Hepatic stellate cell (primary cell): Measurements from ENCODE around the gene PRKCH.
A peak's percentile ranks its signal among the peaks of the same experiment; 100 is the strongest.
"Not testable (repeated sequence)": the region's sequence is repeated elsewhere in the genome, so short reads cannot be mapped to it uniquely, and the experiment has no call there.

Experiments
- DNase-seq: peaks from one replicate; pipeline ENCODE4 v3.0.0; 2011; ENCODE audit warnings: low spot score

The PRKCH gene

GRCh38 chr14:61516118-61516743, 194.9 kb downstream of the PRKCH start:
- no peak for DNase-seq

DNA sequence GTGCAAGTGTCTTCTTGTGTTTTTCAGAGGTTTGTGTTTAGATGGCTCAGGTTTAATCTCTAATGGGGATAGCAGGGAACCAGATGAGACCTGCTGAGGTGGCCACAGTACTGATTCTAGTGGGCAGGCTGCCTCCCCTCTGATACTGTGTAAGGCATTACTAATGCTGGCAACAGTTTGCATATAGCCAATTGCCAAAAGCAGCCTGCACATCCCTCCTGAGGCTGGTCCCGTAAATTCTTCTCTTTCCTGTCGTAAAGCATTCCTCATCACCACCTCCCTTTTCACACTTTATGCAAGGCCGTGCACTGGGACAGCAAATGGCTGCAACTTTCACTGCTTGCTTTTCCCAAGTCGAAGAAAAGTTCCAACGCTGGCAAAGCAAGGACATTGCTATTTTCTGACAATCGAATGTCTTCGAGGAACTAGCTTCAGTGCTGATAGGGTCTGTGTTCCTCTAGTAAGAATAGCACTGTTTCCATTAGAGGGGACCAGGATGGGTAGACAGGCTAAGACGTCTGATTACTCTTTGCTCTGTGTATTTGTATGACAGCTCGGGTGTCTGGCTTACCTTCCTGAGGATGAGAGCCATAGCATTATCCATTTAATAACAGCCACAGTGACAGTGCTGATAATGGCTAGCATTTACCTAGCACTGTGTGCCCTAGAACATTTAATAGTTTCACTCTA, 195.7 kb downstream of the PRKCH start:
- no peak for DNase-seq

DNA sequence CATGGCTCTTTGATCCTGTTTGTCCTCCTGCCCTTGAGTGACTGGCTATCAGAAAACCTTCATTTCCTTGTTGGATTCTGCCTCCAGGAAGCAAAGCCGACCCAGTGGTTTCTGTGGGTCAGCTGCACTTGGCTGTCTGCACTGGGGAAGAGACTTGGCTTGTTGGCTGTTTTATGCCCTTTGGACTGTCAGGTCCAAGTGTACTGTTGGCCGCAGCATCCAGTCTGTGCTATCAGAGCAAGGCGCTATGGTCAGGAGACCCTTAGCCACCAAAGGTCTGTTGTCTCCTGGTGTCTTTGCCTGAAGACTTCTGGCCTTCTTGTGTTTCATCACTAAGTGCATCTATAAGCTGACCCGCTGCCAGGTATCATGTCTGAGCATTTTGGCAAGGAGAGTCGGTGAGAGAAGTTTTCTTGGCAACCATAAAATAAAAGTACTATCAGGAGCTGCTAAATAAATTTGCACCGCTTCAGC, 196.6 kb downstream of the PRKCH start:
- no peak for DNase-seq

GRCh38 chr14:61518403-61518802, 197.0 kb downstream of the PRKCH start:
- no peak for DNase-seq

DNA sequence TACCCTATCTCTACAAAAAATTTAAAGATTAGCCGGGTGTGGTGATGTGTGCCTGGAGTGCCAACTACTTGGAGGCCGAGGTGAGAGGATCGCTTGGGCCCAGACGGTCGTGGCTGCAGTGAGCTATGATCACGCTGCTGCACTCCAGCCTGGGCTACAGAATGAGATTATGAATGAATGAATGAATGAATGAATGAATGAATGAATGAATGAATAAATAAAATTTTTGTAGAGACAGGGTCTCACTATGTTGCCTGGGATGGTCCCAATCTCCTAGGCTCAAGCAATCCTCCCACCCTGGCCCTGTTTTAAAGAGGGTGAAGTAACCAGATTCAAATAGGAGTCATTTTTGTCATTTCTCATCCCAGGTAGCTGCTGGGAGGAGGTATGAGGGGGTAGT, 197.7 kb downstream of the PRKCH start:
- no peak for DNase-seq

GRCh38 chr14:61519735-61520134, 198.4 kb downstream of the PRKCH start:
- DNase-seq = no peak

DNA sequence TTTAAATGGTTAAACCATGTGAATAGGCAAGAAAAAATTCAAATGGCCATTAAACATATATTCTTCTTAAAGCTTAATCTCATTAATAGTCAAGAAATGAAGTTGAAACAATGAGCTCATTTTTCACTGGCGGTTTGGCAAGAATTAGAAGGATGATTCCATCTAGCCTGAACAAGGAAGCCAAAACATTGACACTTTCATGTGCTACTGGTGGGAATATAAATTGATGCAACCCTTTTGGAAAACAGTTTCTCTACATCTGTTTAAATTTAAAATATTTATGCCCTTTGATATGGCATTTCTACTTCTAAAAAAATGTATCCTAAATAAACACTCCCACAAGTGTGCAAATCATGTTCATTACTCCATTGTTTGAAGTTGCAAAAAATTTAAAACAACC, 199.2 kb downstream of the PRKCH start:
- DNase-seq = no peak

DNA sequence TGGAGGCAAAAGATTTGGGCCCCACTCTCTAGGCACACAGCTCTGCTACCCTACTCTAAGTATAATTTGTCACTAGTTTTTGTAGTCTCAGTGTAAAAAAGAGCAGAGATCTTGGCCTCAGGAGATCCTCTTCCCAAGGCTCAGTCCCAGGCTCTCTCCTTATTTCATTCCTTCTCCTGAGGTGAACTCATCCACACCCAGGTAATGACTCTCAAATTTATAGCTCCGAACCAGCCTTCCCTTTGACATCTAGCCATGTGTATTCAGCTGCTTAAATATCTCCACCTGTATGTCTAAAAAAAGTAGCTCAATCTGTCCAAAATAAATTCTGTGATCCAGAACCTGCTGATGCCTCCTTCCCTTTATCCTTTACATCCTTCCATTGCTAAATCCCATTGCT, 200.4 kb downstream of the PRKCH start:
- DNase-seq = no peak

- DNase-seq = no peak
These were observed 202.4 kb downstream of the PRKCH start for GRCh38 chr14:61523751-61524150.

DNA sequence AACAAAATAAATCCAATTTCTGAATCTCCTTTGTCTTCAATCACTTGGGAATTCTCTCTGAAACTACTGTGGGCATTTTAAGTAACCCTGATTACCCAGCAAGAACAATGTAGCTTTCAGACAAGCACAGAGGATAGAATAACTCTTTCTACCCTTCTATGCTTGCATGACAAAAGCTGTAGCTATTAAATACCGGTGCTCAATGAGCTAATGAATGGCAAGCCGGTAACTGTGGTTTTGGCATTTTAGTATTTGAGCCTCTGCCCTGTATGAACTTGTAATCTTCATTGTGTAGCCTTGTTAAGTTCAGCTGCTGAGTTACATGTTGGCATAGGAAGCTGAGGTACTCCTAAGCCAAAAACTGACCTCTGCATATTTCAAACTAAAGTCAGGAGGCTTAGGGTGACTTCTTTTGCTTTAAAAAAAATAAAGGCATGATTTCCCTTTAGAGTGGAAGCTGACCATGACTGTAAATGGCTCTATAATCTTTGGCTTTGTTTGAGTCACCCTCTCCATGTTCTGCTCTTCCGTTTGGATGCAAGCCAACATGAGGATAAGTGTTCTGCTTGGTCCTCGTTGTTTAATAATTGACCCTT, 202.9 kb downstream of the PRKCH start:
- DNase-seq = peak; percentile 43

DNA sequence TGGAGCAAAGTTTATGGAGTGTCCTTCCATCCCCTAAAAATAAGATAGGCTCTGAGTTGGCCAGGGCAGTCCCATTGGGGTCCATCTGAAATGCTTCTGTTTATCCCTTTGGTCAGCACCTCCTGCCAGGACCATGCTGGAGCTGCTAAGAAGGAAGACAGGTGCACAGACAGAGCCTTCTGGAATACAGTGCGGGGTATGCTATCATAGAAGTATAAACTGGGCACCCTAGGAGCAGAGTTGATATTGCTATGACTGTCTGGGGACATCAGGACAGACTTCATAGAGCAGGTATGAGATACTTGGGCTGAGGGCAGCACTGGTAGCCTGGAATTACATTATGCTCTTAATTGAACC, 203.5 kb downstream of the PRKCH start:
- DNase-seq = no peak

- DNase-seq = no peak
These were observed 204.1 kb downstream of the PRKCH start for GRCh38 chr14:61525293-61526011.

DNA sequence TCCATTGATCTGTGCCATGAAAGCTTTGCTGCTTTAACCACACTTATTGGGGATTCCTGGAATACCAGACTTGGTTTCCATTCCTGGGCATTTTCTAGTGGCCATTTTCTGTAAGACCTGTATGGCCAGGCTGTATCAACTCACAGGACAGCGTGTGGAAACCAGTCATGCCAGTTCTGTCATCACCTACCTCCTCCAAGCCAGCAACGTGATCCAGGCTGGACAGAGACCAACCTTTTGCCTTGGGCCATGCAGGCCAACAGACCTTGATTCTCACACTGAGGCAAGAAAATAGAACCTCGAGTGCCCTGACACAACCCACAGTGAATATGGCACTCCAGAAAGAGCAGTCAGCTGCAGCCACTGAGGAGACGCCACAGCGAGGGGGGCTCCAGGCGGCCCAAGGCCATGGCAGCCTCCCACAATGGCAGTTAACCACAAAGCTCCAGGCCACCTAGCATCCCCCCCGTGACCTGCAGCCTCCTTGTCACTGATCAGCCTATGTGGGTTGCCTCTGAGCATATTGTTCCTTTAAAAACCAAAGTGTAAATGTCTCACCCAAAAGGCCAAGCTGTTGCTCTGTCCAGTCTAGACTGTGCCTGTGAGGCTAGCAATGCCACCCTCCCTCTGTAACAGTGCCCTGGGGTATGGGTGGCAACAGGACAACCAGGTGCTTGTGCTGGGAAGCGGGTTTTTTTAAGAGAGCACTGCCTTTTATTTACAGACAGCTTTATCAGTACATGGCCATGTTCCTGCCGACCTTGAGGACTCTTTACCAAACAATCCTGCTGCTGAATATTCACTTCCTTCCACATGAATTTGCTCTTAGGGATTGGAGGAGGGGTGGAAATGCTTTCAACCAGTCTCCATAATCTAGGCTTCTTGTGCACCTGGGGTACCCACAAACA, 205.3 kb downstream of the PRKCH start:
- no peak for DNase-seq

DNA sequence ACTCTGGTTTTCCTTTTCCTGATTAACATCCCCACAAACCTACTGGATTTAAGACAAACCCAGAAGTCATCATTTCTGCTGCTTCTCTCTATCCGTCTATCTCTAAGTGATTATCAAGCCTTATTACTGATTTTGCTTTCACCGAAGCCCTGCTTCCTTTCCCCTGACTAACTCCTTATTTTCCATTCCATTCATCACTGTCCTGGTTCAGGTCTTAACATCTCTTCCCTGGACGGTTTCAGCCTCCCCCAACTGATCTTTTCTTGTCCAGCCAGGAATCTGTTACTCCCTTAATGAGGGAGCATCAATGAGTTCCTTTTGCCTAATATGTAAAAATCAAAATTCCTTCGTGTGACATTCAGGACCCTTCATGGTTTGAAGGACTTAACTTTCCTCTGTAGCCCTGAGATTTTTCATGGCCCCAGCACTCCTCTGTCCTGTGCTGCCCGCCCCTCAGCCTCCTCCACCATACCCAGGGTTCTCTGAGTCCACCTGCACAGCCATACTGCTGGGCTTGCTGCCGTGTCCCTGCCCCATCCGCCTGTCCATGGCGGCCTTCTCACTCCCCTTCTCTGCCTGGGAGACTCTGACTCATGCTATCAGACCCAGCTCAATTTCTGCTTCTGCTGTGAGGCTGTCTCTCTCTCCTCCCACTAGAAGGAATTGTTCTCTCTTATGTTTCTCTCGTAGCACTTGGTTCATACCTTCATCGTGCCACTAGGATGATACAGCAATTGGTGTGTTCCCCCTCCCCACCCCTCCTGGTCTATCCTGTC, 206.1 kb downstream of the PRKCH start:
- peak; percentile 67 for DNase-seq

- DNase-seq = peak; percentile 60
These were observed 207.2 kb downstream of the PRKCH start for GRCh38 chr14:61528591-61529021.

- not testable (repeated sequence) for DNase-seq
These were observed 208.0 kb downstream of the PRKCH start for GRCh38 chr14:61529360-61529759.

GRCh38 chr14:61530296-61530695, 208.9 kb downstream of the PRKCH start:
- DNase-seq = no peak

- no peak for DNase-seq
These were observed 209.5 kb downstream of the PRKCH start for GRCh38 chr14:61530896-61531295.

DNA sequence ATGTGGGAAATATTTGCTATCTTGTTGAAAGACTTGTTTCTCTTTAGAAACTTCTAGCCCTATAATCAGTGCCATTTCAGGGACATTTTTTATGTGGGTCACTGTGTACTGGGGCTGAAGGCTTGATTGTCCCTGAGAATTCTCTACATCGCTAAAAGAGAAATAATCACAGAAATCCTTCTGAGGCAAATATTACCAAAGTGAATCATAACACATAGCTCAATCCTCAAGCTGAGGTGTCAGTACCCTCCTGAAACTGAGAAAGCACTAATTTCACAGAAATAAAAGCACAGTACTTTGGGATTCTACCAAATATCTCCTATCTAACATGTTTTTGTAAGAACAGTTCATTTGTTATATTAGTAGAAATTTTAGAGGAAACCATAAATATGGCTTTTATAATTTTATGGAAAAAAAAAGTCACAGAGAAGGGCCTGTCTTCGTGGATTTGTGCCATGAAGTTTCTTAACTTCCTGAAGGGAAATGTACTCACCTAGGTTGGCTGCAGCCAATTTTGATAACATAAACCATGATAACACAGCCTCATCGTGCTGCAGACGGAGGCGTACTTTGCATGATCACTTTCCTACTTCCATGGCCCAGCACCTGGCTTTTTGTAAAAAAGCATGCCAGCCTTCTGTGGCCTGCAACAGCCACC, 210.2 kb downstream of the PRKCH start:
- no peak for DNase-seq

DNA sequence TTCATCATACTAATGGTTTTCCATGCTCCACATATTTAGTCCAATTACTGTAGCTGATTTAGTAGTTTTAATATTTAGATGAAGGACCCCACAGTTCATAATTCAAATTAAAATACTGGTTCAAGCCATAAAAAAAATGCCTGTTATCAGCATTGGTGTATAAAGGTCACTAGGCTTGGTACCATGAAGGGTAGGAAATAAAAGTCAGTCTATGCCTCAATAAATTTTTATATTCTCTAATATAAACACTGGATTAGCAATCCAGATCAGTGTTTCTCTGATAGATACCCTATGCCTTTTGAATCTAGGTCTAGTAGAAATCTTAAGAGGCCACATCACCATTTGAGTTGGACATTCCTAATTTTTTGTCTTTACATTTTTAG, 210.7 kb downstream of the PRKCH start:
- DNase-seq = no peak
